Sigmoid colon (tissue), 7 donors: ENCODE data around the gene GRN. TPM values are rescaled to one million over a fixed set of nuclear protein-coding genes. Genes with fewer than 3 reads are reported as not detected.
"Not testable (repeated sequence)": the region's sequence is repeated elsewhere in the genome, so short reads cannot be mapped to it uniquely, and the experiment has no call there.

Experiments
- DNase-seq: peaks from one replicate; pipeline ENCODE4 v3.0.0-alpha.2; 2019
- H3K27ac ChIP-seq, 4 donors: fragments of 200-600 bp; sonication (generic); one replicate each; pipeline ENCODE4 v1.5.1; 2016 to 2019; ENCODE audit warnings: mild to moderate bottlenecking in 1 of 4
- H3K27me3 ChIP-seq, 3 donors: fragments of 200-600 bp; sonication (generic); one replicate each; pipeline ENCODE4 v1.5.1; 2019; ENCODE audit warnings: mild to moderate bottlenecking in 1 of 3
- H3K36me3 ChIP-seq, 4 donors: fragments of 200-600 bp; sonication (generic); one replicate each; pipeline ENCODE4 v1.5.1; 2016 to 2019
- H3K4me1 ChIP-seq, 4 donors: fragments of 200-600 bp; sonication (generic); one replicate each; pipeline ENCODE4 v1.5.1; 2017 to 2019
- H3K4me3 ChIP-seq, 4 donors: fragments of 200-600 bp; sonication (generic); one replicate each; pipeline ENCODE4 v1.5.1; 2017 to 2019; ENCODE audit warnings: mild to moderate bottlenecking in 2 of 4, moderate library complexity in 1 of 4
- H3K9me3 ChIP-seq, 4 donors: fragments of 200-600 bp in 3 of 4; sonication (generic) in 3 of 4; one replicate each; pipeline versions ENCODE4 v1.5.1 to v1.6.1; 2013 to 2019
- EP300 ChIP-seq, 4 donors: sonication (generic); formaldehyde crosslinking; IDR thresholded peaks; one replicate each; pipeline ENCODE4 v1.6.1; 2017; ENCODE audit warnings: antibody characterized with exemption in 4 of 4
- POLR2A ChIP-seq, 2 donors: fragments of 450-650 bp; IDR thresholded peaks; one replicate each; pipeline ENCODE4 v1.6.1; 2016; ENCODE audit warnings: antibody characterized with exemption in 2 of 2, mild to moderate bottlenecking in 2 of 2, moderate library complexity in 2 of 2
- POLR2AphosphoS5 ChIP-seq, 4 donors: sonication (generic); formaldehyde crosslinking; IDR thresholded peaks; one replicate each; pipeline ENCODE4 v1.6.1; 2017; ENCODE audit warnings: antibody characterized with exemption in 4 of 4
- WGBS, 2 donors: extraction: QIAGEN DNeasy Blood & Tissue Kit; methylation state at CpG; one replicate each; pipeline ENCODE4 v1.1.7; 2013; 5-methylcytosine and 5-hydroxymethylcytosine counted together
- intact Hi-C: fragments of 100-400 bp; cut with DNase I; formaldehyde crosslinking; loops from one replicate; pipeline ENCODE4 v1.15.1; 2023
- polyA plus RNA-seq, 3 donors: library from polyadenylated mRNA; stranded (reverse); fragments of 200-250 nt; gene quantifications; one replicate each; pipeline ENCODE4 v1.2.3, GENCODE V29; 2013
- total RNA-seq, 4 donors: library from RNA; depleted of rRNA; stranded (reverse); fragments of >200 nt; gene quantifications; one replicate each; pipeline ENCODE4 v1.1.0, GENCODE V29; 2016
- TF ChIP-seq, protein P1 (sequence below), 4 experiments: fragments of 450-650 bp in 3 of 4; fragments of 200-600 bp in 1 of 4; IDR thresholded peaks; one replicate each; pipeline ENCODE4 v1.5.1; 2016 to 2019; ENCODE audit warnings: antibody characterized with exemption in 4 of 4, mild to moderate bottlenecking in 3 of 4, moderate library complexity in 2 of 4
- donor health status: healthy with polysubstance abuse.
- donor health status: Bipolar disorder and iron deficiency.
- donor health status: healthy.

GRN gene
- total and polyA plus RNA-seq, 7 donors = 69.7 to 245 (median 176) TPM

DNA sequence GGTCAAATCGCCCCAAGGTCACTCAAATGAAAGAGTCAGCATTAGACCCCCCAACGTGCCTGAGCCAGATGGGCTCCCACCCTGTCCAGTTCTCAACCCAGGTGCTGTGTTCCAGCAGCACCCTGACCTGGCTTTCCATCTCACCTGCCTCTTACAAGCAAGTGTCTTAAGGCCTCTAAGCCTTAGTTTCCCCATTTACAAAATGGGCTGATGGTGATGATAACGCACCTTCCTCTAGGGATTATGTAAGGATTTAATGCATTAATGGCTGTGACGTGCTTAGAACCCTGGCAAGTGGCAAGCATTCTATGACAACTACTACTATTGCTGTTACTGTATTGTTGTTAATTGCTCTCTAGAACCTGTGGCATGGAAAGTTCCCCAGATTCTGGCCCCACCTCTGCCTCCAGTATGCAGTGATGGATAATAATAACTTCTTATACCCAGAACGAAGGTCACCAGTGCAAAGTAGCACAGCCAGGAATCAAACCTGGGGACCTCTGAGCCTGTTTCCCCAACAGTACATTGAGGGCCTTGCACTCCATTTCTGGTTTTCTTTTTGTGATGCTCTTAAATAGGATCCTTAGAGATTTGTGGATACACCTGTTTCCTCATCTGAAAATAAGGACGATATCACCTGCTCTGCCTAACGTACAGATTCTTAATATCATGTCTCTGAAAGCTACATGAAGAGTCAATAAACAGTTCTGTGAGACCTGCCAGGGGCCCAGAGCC, 17.2 kb upstream of the GRN start:
- 59 to 76% methylated on average over 7 of the region's 7 CpGs for WGBS, 2 donors
- no peak for TF ChIP-seq POLR2AphosphoS5 (IDR thresholded peaks at IDR 0.05)
- TF ChIP-seq EP300 (IDR thresholded peaks at IDR 0.05) = no peak
- TF ChIP-seq, protein P1, sequence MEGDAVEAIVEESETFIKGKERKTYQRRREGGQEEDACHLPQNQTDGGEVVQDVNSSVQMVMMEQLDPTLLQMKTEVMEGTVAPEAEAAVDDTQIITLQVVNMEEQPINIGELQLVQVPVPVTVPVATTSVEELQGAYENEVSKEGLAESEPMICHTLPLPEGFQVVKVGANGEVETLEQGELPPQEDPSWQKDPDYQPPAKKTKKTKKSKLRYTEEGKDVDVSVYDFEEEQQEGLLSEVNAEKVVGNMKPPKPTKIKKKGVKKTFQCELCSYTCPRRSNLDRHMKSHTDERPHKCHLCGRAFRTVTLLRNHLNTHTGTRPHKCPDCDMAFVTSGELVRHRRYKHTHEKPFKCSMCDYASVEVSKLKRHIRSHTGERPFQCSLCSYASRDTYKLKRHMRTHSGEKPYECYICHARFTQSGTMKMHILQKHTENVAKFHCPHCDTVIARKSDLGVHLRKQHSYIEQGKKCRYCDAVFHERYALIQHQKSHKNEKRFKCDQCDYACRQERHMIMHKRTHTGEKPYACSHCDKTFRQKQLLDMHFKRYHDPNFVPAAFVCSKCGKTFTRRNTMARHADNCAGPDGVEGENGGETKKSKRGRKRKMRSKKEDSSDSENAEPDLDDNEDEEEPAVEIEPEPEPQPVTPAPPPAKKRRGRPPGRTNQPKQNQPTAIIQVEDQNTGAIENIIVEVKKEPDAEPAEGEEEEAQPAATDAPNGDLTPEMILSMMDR (IDR thresholded peaks at IDR 0.05) = no peak
- TF ChIP-seq POLR2A (IDR thresholded peaks at IDR 0.05) = no peak
- H3K4me1 ChIP-seq = peaks cover 0 to 37% (median 26%) of the 10 kb centered on the region in 4 donors
- H3K4me3 ChIP-seq = no peak overlapping the region
- no peaks in the 10 kb centered on the region for H3K9me3 ChIP-seq
- H3K27me3 ChIP-seq = no peaks in the 10 kb centered on the region
- intact Hi-C loops = no loop called here
- no peak overlapping the region for H3K27ac ChIP-seq
- no peaks in the 10 kb centered on the region for H3K36me3 ChIP-seq
- no peak for DNase-seq

DNA sequence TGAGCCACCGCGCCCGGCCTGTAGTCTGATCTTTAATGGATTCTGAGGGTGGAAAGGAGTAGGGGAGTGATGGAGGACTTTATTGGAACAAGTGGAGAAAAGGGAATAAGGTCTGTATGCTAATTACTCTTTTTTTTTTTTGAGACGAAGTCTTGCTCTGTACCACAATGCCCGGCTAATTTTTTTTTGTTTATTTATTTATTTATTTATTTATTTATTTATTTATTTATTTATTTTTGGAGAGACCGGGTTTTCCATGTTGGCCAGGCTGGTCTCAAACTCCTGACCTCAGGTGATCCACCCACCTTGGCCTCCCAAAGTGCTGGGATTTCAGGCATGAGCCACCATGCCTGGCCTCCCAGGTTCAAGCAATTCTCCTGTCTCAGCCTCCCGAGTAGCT, 15.6 kb upstream of the GRN start:
- H3K27me3 ChIP-seq, DNase-seq, H3K4me3 ChIP-seq, H3K36me3 ChIP-seq, H3K27ac ChIP-seq, intact Hi-C loops, H3K9me3 ChIP-seq: not testable (repeated sequence)
- H3K4me1 ChIP-seq = peaks cover 0 to 23% (median 13%) of the 10 kb centered on the region in 4 donors
- whole genome bisulfite sequencing, 2 donors = 84 to 92% methylated on average over 7 of the region's 7 CpGs

DNA sequence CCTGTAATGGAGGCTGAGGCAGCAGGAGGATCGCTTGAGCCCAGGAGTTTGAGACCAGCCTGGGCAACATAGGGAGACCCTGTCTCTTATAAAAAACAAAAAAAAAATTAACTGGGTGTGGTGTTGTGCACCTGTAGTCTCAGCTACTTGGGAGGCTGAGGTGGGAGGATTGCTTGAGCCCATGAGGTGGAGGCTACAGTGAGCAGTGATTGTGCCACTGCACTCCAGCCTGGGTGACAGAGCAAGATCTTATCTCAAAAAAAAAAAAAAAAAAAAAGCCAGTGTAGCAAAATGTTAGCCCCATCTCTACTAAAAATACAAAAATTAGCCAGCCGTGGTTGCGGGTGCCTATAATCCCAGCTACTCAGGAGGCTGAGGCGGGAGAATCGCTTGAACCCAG, 14.8 kb upstream of the GRN start:
- H3K36me3 ChIP-seq, intact Hi-C loops, H3K4me3 ChIP-seq, H3K9me3 ChIP-seq, DNase-seq, H3K27ac ChIP-seq, H3K27me3 ChIP-seq: not testable (repeated sequence)
- WGBS, 2 donors = 91 to 92% methylated on average over 5 of the region's 5 CpGs
- H3K4me1 ChIP-seq = peaks cover 0 to 23% (median 13%) of the 10 kb centered on the region in 4 donors

DNA sequence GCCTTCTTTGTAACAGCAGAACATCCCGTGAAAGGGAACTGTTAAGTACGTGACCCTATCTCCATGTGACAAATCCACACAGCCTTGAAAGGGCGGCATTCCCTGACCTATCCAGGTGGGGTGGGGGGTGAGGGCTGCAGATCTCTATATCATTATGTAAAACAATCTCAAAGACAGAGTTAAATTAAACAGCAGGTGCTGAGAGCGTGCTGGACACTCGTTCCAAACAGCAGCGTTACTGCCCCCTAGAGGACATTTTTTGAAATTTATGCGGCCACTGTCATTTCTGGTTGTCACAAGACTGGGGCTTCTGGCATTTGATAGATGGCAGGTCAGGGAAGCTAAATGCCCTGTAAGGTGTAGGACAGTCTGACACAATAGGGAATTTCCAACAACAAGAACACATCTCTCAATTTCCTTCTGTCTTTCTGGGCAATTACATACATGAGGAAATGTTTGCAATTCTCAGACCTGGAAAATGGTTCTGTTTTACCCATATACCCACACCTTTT, 13.8 kb upstream of the GRN start:
- H3K27me3 ChIP-seq = no peaks in the 10 kb centered on the region
- 2 to 9% methylated on average over 7 of the region's 7 CpGs for WGBS, 2 donors
- no peaks in the 10 kb centered on the region for H3K9me3 ChIP-seq
- no peak for DNase-seq
- peak in 1 of 4 donors; percentile 28 for TF ChIP-seq POLR2AphosphoS5 (IDR thresholded peaks at IDR 0.05)
- TF ChIP-seq EP300 (IDR thresholded peaks at IDR 0.05) = no peak
- TF ChIP-seq, protein P1 (IDR thresholded peaks at IDR 0.05) = peak; percentile 66 to 81 (median 72)
- H3K4me1 ChIP-seq = peaks cover 0 to 14% (median 8%) of the 10 kb centered on the region in 4 donors
- H3K27ac ChIP-seq = no peak overlapping the region
- no peaks in the 10 kb centered on the region for H3K36me3 ChIP-seq
- no peak overlapping the region for H3K4me3 ChIP-seq
- intact Hi-C loops = loop anchor here (1.0 kb wide), 1 partner anchor 121 kb away; no protein-coding TSS in a partner anchor

DNA sequence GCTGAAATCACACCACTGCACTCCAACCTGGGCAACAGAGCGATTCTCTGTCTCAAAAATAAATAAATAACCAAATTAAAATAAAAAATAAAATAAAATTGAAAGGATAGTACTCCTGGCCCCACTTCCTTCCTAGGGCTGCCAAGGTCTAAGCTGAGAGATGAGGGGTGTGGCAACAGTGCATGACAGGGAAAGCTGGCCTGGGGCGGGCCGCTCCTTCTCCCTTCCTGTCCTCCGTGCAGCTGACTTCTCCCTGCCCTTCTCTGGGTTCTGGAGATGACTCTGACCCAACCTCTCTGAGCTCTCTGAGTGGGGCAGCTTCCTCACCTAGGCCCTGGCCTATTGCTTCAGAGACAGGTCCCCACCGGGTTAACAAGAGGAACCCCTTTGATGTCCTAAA, 11.7 kb upstream of the GRN start:
- Histone ChIP-seq H3K27me3 (no peaks in the 10 kb centered on the region), H3K4me3 (no peak overlapping the region), H3K27ac (no peak overlapping the region), H3K9me3 (no peaks in the 10 kb centered on the region), H3K4me1 (peaks cover 0 to 6% (median 2%) of the 10 kb centered on the region in 4 donors), H3K36me3 (no peaks in the 10 kb centered on the region)
- no peak for DNase-seq
- TF ChIP-seq EP300 (IDR thresholded peaks at IDR 0.05) (no peak), POLR2A (IDR thresholded peaks at IDR 0.05) (no peak)
- TF ChIP-seq, protein P1 (IDR thresholded peaks at IDR 0.05) = no peak
- 30 to 63% methylated on average over 5 of the region's 5 CpGs for WGBS, 2 donors
- intact Hi-C loops = no loop called here

DNA sequence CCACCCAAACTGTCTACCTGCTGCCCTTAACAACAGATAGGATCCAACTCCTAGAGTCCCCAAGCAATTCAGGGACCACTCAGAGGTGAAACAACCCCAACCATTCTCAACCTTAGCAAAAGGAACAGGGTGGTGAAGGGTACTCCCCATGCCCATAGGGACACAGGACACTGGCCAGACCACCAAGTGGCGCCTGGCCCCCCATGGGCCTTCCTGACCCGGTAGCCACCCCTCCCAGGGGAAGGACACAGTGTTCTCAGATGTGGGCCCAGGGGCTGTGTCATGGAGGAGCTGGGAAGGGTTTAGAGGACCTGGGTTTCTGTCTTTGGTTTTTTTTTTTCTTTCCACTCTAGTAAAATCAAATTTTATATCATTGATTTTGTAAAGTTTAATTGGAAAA, 10.8 kb upstream of the GRN start:
- no peaks in the 10 kb centered on the region for H3K27me3 ChIP-seq
- intact Hi-C loops = no loop called here
- H3K27ac ChIP-seq = no peak overlapping the region
- TF ChIP-seq, protein P1 (IDR thresholded peaks at IDR 0.05) = no peak
- no peaks in the 10 kb centered on the region for H3K9me3 ChIP-seq
- 55 to 70% methylated on average over 2 of the region's 2 CpGs for WGBS, 2 donors
- H3K4me3 ChIP-seq = no peak overlapping the region
- peaks cover 0 to 6% (median 2%) of the 10 kb centered on the region in 4 donors for H3K4me1 ChIP-seq
- DNase-seq = no peak
- no peaks in the 10 kb centered on the region for H3K36me3 ChIP-seq
